Colonic mucosa (tissue), 4 donors: Measurements from ENCODE around the gene MTHFS. TPM values are rescaled to one million over a fixed set of nuclear protein-coding genes. Genes with fewer than 3 reads are reported as not detected.

Experiments used
- DNase-seq: peaks from one replicate; pipeline ENCODE4 v3.0.0-alpha.2; 2020
- H3K27ac ChIP-seq: fragments of 200-600 bp; one replicate; pipeline ENCODE4 v1.8.0; 2021
- H3K27me3 ChIP-seq: fragments of 200-600 bp; one replicate; pipeline ENCODE4 v1.8.0; 2021
- H3K36me3 ChIP-seq: fragments of 200-600 bp; one replicate; pipeline ENCODE4 v1.8.0; 2021
- H3K4me1 ChIP-seq: fragments of 200-600 bp; one replicate; pipeline ENCODE4 v1.8.0; 2021; ENCODE audit warnings: mild to moderate bottlenecking
- H3K4me3 ChIP-seq: fragments of 200-600 bp; one replicate; pipeline ENCODE4 v1.8.0; 2021
- H3K9ac ChIP-seq, 2 donors: one replicate each; pipeline ENCODE4 v1.7.0; 2013; ENCODE audit warnings: control low read depth in 2 of 2, low read depth in 2 of 2, low read length in 2 of 2
- H3K9me3 ChIP-seq: fragments of 200-600 bp; one replicate; pipeline ENCODE4 v1.8.0; 2021
- CTCF ChIP-seq: fragments of 200-600 bp; IDR thresholded peaks from one replicate; pipeline ENCODE4 v1.8.0; 2022; ENCODE audit warnings: antibody characterized with exemption, mild to moderate bottlenecking
- intact Hi-C: fragments of 100-400 bp; cut with DNase I; formaldehyde crosslinking; loops from one replicate; pipeline ENCODE4 v1.14.1; 2022
- total RNA-seq, 2 donors: library from RNA; stranded (reverse); fragmentation: NEBNext Ultra II Directional in 1 of 2; extraction: Animal tissue kit (Norgen Biotek cat#: 25700) in 1 of 2; gene quantifications; one replicate each; pipeline ENCODE4 v1.2.1, GENCODE V29; 2021
- donor health status: healthy.
- donor health status: DM: no; HTN: no; CAD: no.
- donor health status: DM: no; HTN: no; CAD: no.

The MTHFS gene
- total RNA-seq, 2 donors from 2014 or later: 24.6 to 25.9 TPM

GRCh38 chr15:79924379-79924778 is 27.6 kb upstream of the MTHFS start:
- Histone ChIP-seq H3K36me3 (no peaks in the 10 kb centered on the region), H3K4me3 (peak overlapping the region; percentile 99), H3K9me3 (no peaks in the 10 kb centered on the region), H3K4me1 (no peaks in the 10 kb centered on the region), H3K9ac (no peak overlapping the region), H3K27me3 (no peaks in the 10 kb centered on the region), H3K27ac (peak overlapping the region; percentile 100)
- no peak for DNase-seq
- intact Hi-C loops: no loop called here
- no peak for TF ChIP-seq CTCF

- H3K27me3 ChIP-seq: no peaks in the 10 kb centered on the region
- peak overlapping the region; percentile 100 for H3K27ac ChIP-seq
- no peaks in the 10 kb centered on the region for H3K9me3 ChIP-seq
- intact Hi-C loops: no loop called here
- no peak for TF ChIP-seq CTCF
- no peaks in the 10 kb centered on the region for H3K36me3 ChIP-seq
- H3K9ac ChIP-seq: peak overlapping the region; percentile 88 to 94
- peak overlapping the region; percentile 99 for H3K4me3 ChIP-seq
- DNase-seq: peak; percentile 98
- H3K4me1 ChIP-seq: no peaks in the 10 kb centered on the region
Observed at GRCh38 chr15:79923515-79924169, 26.8 kb upstream of the MTHFS start.

- intact Hi-C loops: no loop called here
- H3K27me3 ChIP-seq: no peaks in the 10 kb centered on the region
- H3K36me3 ChIP-seq: no peaks in the 10 kb centered on the region
- TF ChIP-seq CTCF: no peak
- H3K27ac ChIP-seq: peak overlapping the region; percentile 100
- H3K4me1 ChIP-seq: no peaks in the 10 kb centered on the region
- H3K9ac ChIP-seq: peak overlapping the region; percentile 88 to 94
- H3K4me3 ChIP-seq: peak overlapping the region; percentile 99
- H3K9me3 ChIP-seq: no peaks in the 10 kb centered on the region
- peak; percentile 78 for DNase-seq
Observed at GRCh38 chr15:79923079-79923514, 26.3 kb upstream of the MTHFS start.

GRCh38 chr15:79922512-79923078 is 25.8 kb upstream of the MTHFS start:
- Histone ChIP-seq H3K4me3 (peak overlapping the region; percentile 99), H3K4me1 (no peaks in the 10 kb centered on the region), H3K27me3 (no peaks in the 10 kb centered on the region), H3K36me3 (no peaks in the 10 kb centered on the region), H3K27ac (peak overlapping the region; percentile 100), H3K9me3 (no peaks in the 10 kb centered on the region), H3K9ac (peak overlapping the region; percentile 88 to 94)
- DNase-seq: no peak
- no peak for TF ChIP-seq CTCF
- intact Hi-C loops: no loop called here

- no peaks in the 10 kb centered on the region for H3K27me3 ChIP-seq
- no peak overlapping the region for H3K9ac ChIP-seq
- DNase-seq: no peak
- H3K36me3 ChIP-seq: no peaks in the 10 kb centered on the region
- no peak overlapping the region for H3K27ac ChIP-seq
- no peak for TF ChIP-seq CTCF
- no peaks in the 10 kb centered on the region for H3K4me1 ChIP-seq
- intact Hi-C loops: no loop called here
- H3K4me3 ChIP-seq: no peak overlapping the region
- H3K9me3 ChIP-seq: peaks cover 3% of the 10 kb centered on the region
Observed at GRCh38 chr15:79919749-79920511, 23.1 kb upstream of the MTHFS start.
